Lung (tissue), 12 donors: ENCODE measurements around the gene SLAIN1. TPM values are rescaled to one million over a fixed set of nuclear protein-coding genes. Genes with fewer than 3 reads are reported as not detected.
A peak's percentile ranks its signal among the peaks of the same experiment; 100 is the strongest.

Experiments used
- ATAC-seq: fragments of 200-7000 bp; cut with Tn5 transposase; one replicate; pipeline ENCODE4 v1.9.1; 2020; ENCODE audit warnings: moderate number of reproducible peaks; ENCODE audit not compliant: insufficient read depth, low FRiP score
- DNase-seq, 3 donors: peaks; one replicate each; pipeline ENCODE4 v3.0.0-alpha.2; 2013 to 2017
- H3K27ac ChIP-seq, 2 donors: one replicate each; pipeline ENCODE4 v1.5.1; 2013; ENCODE audit warnings: mild to moderate bottlenecking in 2 of 2, moderate library complexity in 2 of 2, control low read depth in 1 of 2, inconsistent platforms in 1 of 2, low read depth in 1 of 2, low read length in 1 of 2
- H3K27me3 ChIP-seq, 3 donors: one replicate each; pipeline ENCODE4 v1.5.1; 2013; ENCODE audit warnings: low read length in 2 of 3; ENCODE audit not compliant: control insufficient read depth in 3 of 3, insufficient read depth in 3 of 3
- H3K36me3 ChIP-seq, 4 donors: one replicate each; pipeline ENCODE4 v1.5.1; 2013; ENCODE audit warnings: low read length in 4 of 4, mild to moderate bottlenecking in 1 of 4, moderate library complexity in 1 of 4; ENCODE audit not compliant: control insufficient read depth in 4 of 4, insufficient read depth in 4 of 4
- H3K4me1 ChIP-seq, 5 donors: one replicate each; pipeline ENCODE4 v1.5.1; 2013; ENCODE audit warnings: low read length in 5 of 5, mild to moderate bottlenecking in 2 of 5, moderate library complexity in 1 of 5; ENCODE audit not compliant: control insufficient read depth in 5 of 5, insufficient read depth in 5 of 5
- H3K4me3 ChIP-seq: one replicate; pipeline ENCODE4 v1.5.1; 2013; ENCODE audit warnings: mild to moderate bottlenecking, control low read depth, moderate library complexity
- H3K9ac ChIP-seq, 2 donors: one replicate each; pipeline ENCODE4 v1.5.1; 2013; ENCODE audit warnings: low read length in 2 of 2, control low read depth in 1 of 2; ENCODE audit not compliant: insufficient read depth in 1 of 2
- H3K9me3 ChIP-seq, 4 donors: one replicate each; pipeline ENCODE4 v1.5.1; 2013; ENCODE audit warnings: low read length in 3 of 4, mild to moderate bottlenecking in 1 of 4, moderate library complexity in 1 of 4; ENCODE audit not compliant: control insufficient read depth in 4 of 4, insufficient read depth in 3 of 4
- CTCF ChIP-seq: IDR thresholded peaks from 2 replicates; pipeline ENCODE4 v1.5.1; 2012; ENCODE audit warnings: mild to moderate bottlenecking; ENCODE audit errors: control extremely low read depth, extremely low read depth
- WGBS, 2 donors: extraction: QIAGEN DNeasy Blood & Tissue Kit; methylation state at CpG; one replicate each; pipeline ENCODE4 v1.1.7; 2013; 5-methylcytosine and 5-hydroxymethylcytosine counted together
- polyA plus RNA-seq, 2 donors: library from polyadenylated mRNA; stranded (reverse); fragments of 200-250 nt; gene quantifications; one replicate each; pipeline ENCODE4 v1.2.1, GENCODE V29; 2013
- total RNA-seq, 2 donors: library from RNA; depleted of rRNA in 1 of 2; stranded (reverse); fragments of >200 nt in 1 of 2; gene quantifications; one replicate each; pipeline ENCODE4 v1.2.1, GENCODE V29; 2014 to 2021
- donor health status: control.
- donor health status: control.
- donor health status: Bipolar disorder and iron deficiency.
- donor health status: healthy.
- donor health status: DM: yes; HTN: yes; CAD: no.

Gene SLAIN1
- total and polyA plus RNA-seq, 4 donors = 7.6 to 44.7 (median 12.4) TPM

DNA sequence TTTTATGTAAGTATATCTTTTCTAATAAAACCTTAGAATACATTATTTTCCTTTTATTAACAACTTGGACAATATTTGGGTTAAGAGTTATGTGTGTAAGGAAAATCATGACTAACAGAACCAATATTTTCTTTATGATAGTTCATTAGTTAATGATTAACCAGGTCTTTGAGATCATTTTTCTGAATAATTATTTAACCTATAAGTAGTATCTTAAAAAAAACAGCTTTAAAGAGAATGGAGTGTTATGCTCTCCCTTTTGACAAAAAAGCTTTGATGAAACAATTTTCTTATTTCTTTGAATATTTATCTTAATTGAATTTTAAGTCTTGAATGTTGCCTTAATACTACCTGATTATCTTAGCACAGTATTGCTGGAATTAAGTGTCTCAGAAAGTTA is 3.8 kb downstream of the SLAIN1 start:
- H3K27ac ChIP-seq = no peak overlapping the region
- H3K9ac ChIP-seq = no peak overlapping the region
- ATAC-seq (no peak), DNase-seq (no peak)
- no peak for TF ChIP-seq CTCF
- H3K4me1 ChIP-seq = peaks cover 0 to 5% (median 0%) of the 10 kb centered on the region in 5 donors
- H3K4me3 ChIP-seq = no peak overlapping the region
- peaks cover 0 to 25% (median 10%) of the 10 kb centered on the region in 3 donors for H3K27me3 ChIP-seq
- no peaks in the 10 kb centered on the region for H3K9me3 ChIP-seq
- H3K36me3 ChIP-seq = no peaks in the 10 kb centered on the region

DNA sequence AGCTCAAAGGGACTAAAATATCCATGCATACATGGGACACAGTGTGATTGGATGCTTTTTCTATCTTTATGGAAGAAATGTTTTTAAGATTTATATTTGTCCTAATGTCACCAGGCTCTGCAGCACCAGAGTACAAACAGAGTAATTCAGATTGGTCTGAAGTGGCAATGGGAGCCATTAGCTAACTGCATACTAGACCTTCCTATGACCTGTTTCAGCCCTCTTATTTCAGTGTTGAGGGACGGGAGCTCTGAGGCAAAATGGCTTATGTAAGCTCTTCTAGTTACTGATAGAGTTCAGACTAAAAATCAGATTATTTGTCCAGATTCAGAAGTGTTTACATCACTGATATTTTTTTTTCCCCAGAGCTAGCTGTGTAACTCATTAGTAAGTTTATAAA is 4.9 kb downstream of the SLAIN1 start:
- no peak for TF ChIP-seq CTCF
- H3K27ac ChIP-seq = no peak overlapping the region

DNA sequence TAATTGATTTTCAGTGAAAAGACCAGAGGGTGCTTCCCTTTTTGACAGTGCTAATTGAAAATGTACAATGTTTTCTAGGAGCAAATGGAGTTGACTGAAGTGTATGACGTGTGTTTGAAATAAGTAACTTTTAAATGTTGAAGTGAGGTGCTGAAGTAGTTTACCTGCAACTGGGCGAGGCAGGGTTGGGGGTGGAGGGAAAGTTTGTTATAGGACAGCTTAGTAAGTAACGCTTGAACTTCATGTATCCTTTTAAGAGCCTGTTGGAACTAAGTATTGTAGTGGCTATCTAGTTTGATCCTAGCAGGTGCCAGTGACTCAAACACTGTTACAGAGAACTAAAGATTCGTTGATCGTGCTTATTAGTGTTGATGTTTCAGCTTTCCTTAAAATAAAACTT is 5.9 kb downstream of the SLAIN1 start:
- Histone ChIP-seq H3K9ac (no peak overlapping the region), H3K9me3 (no peaks in the 10 kb centered on the region), H3K4me3 (no peak overlapping the region), H3K27ac (no peak overlapping the region), H3K36me3 (no peaks in the 10 kb centered on the region), H3K27me3 (peaks cover 0 to 23% (median 6%) of the 10 kb centered on the region in 3 donors), H3K4me1 (peaks cover 0 to 5% (median 0%) of the 10 kb centered on the region in 5 donors)
- no peak for TF ChIP-seq CTCF
- ATAC-seq = peak; percentile 90
- DNase-seq = peak; percentile 35 to 72 (median 42)
- 74 to 83% methylated on average over 5 of the region's 5 CpGs for WGBS, 2 donors

More for the DNA sequence above, 4.9 kb downstream of the SLAIN1 start:
- Histone ChIP-seq H3K4me1 (peaks cover 0 to 5% (median 0%) of the 10 kb centered on the region in 5 donors), H3K4me3 (no peak overlapping the region), H3K9me3 (no peaks in the 10 kb centered on the region), H3K27me3 (peaks cover 0 to 23% (median 6%) of the 10 kb centered on the region in 3 donors), H3K36me3 (no peaks in the 10 kb centered on the region), H3K9ac (no peak overlapping the region)
- DNase-seq = peak in 1 of 3 donors; percentile 50
- no peak for ATAC-seq
- WGBS, 2 donors = 57 to 71% methylated on average over 1 of the region's 1 CpG

DNA sequence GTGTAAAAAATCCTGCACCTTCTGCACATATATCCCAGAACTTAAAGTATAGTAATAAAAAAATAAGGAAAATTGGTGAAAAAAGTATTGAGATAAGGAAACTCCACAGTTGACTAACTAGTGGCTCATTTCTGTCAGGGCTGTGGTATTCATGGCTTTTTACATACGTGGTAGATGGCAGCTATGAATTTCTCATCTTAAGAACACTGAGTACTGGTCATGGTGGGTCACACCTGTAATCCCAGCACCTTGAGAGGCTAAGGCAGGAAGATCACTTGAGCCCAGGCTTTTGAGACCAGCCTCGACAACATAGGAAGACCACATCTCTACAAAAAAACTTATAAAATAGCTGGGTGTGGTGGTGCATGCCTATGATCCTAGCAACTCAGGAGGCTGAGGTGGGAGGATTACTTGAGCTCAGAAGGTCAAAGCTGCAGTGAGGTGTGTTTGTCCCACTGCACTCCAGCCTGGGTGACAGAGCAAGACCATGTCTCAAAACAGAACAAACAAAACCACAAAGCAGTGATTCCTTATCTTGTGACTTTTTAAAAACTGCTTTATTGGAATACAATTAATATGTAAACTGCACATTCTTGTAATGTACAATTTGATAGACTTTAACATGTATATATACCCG is 16.8 kb downstream of the SLAIN1 start:
- no peak overlapping the region for H3K27ac ChIP-seq
- 65 to 84% methylated on average over 3 of the region's 3 CpGs for WGBS, 2 donors

More for the DNA sequence above, 16.8 kb downstream of the SLAIN1 start:
- H3K4me1 ChIP-seq = no peaks in the 10 kb centered on the region
- H3K9ac ChIP-seq = no peak overlapping the region
- no peaks in the 10 kb centered on the region for H3K9me3 ChIP-seq
- H3K27me3 ChIP-seq = no peaks in the 10 kb centered on the region
- ATAC-seq (no peak), DNase-seq (no peak)
- H3K36me3 ChIP-seq = no peaks in the 10 kb centered on the region
- TF ChIP-seq CTCF = no peak
- H3K4me3 ChIP-seq = no peak overlapping the region
